Superior temporal gyrus (tissue), 1 donor: ENCODE results near the gene KCNJ15.

Source experiments
- DNase-seq: peaks from one replicate; pipeline ENCODE4 v3.0.0-alpha.2; 2016; ENCODE audit errors: extremely low spot score

Gene KCNJ15

GRCh38 chr21:38354746-38355145 lies 98.0 kb downstream of the KCNJ15 start:
- DNase-seq, result no peak

GRCh38 chr21:38355353-38355752 lies 98.6 kb downstream of the KCNJ15 start:
- no peak for DNase-seq

DNA sequence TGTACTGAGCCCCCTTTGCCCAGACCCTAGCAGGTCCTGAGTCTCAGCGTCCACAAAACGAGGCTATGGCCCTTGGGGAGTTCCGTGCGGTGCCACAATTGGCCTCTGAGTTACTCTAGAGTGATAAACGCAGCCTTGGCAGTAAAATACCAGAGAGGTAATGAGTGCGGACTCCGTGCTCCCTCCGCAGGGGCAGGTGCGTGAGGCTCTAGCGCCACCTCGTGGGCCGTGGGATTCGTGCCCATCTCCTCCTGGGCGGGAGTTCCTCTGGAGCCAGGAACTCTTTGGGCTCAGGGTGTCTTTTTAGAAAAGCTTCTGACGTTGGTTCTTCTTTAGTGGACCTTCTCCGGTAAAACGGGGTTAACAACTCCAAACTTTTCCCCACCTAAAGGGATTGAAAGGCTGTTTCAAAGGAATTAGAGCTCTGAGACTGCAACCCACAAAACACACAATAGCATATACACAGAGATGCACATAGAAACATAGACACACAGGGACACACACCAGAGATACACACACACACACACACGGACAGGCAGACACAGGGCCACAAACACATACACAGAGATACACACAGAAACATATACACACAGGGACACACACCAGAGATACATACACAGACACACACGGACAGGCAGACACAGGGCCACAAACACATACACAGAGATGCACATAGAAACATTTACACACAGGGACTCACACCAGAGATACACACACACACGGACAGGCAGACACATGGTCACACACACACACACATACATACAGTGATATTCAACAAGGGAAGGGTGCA lies 99.4 kb downstream of the KCNJ15 start:
- DNase-seq, result peak; percentile 83
